ENCODE measurements around the gene MYLK2. TPM values are rescaled to one million over a fixed set of nuclear protein-coding genes. Genes with fewer than 3 reads are reported as not detected.
A peak's percentile ranks its signal among the peaks of the same experiment; 100 is the strongest.

The MYLK2 gene
- total RNA-seq, 1 donor from 2014 or later = 2.9 TPM

DNA sequence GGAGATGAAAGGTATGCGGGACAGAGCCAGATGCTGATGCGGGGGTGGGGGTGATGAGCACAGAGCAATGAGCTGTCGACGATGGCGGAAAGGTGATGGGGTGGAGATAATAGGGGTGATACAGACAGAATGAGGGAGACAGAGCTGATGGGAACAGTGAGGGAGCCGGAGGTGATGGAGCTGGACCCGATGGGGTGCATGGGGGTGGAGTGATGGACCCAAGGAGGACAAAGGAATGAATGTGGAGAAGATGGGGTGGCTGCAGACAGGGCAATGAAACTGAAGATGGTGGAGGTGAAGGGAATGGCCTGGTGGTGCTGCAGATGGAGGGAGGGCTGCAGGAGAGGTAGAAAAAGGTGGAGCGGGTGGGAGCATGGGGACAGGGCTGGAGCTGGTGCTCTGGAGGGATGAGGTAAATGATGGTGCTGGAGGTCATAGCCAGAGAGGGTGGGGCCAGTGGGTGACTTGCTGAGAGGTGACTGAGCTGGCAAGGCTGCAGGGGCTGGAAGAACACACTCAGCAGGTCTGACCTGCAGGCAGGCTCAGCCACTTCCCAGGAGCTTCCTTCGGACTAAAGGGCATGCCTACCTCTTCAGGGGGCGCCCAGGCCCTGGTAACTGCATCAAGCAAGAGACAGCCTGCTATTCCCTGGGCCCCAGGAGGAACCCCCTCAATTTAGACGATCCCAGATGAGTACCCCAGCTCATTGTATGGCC is 32.2 kb downstream of the MYLK2 start:
- peaks cover 15% of the 10 kb centered on the region for H3K27me3 Mint-ChIP-seq (ENCODE audit: low read depth)
- H3K4me3 Mint-ChIP-seq (ENCODE audit: unreplicated experiment) = no peak overlapping the region
- H3K36me3 Mint-ChIP-seq (ENCODE audit: low read depth) = no peaks in the 10 kb centered on the region
- no peaks in the 10 kb centered on the region for H3K9me3 Mint-ChIP-seq (ENCODE audit: low read depth)
- DNase-seq (ENCODE audit: low spot score) = peak; percentile 27
- no peak overlapping the region for H3K27ac Mint-ChIP-seq (ENCODE audit: unreplicated experiment)
- no peaks in the 10 kb centered on the region for H3K4me1 Mint-ChIP-seq (ENCODE audit: low read depth)
- TF ChIP-seq, protein P1, sequence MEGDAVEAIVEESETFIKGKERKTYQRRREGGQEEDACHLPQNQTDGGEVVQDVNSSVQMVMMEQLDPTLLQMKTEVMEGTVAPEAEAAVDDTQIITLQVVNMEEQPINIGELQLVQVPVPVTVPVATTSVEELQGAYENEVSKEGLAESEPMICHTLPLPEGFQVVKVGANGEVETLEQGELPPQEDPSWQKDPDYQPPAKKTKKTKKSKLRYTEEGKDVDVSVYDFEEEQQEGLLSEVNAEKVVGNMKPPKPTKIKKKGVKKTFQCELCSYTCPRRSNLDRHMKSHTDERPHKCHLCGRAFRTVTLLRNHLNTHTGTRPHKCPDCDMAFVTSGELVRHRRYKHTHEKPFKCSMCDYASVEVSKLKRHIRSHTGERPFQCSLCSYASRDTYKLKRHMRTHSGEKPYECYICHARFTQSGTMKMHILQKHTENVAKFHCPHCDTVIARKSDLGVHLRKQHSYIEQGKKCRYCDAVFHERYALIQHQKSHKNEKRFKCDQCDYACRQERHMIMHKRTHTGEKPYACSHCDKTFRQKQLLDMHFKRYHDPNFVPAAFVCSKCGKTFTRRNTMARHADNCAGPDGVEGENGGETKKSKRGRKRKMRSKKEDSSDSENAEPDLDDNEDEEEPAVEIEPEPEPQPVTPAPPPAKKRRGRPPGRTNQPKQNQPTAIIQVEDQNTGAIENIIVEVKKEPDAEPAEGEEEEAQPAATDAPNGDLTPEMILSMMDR (IDR thresholded peaks at IDR 0.05) = no peak

DNA sequence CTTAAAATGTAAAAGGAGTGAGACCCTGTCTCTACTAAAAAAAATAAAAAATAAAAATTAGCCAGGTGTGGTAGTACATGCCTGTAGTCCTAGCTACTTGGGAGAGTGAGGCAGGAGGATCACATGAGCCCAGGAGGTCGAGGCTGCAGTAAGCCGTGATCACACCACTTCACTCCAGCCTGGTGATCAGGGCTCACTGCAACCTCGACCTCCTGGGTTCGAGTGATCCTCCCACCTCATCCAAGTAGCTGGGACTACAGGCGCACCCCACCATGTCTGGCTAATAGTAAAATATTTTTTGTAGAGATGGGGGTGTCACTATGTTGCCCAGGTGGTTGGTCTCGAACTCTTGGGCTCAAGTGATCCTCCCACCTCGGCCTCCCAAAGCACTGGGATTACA is 34.3 kb downstream of the MYLK2 start:
- TF ChIP-seq, protein P1 (IDR thresholded peaks at IDR 0.05) = no peak
- Mint-ChIP-seq H3K9me3 (ENCODE audit: low read depth) (no peaks in the 10 kb centered on the region), H3K27ac (ENCODE audit: unreplicated experiment) (no peak overlapping the region), H3K27me3 (ENCODE audit: low read depth) (peaks cover 25% of the 10 kb centered on the region), H3K4me1 (ENCODE audit: low read depth) (no peaks in the 10 kb centered on the region), H3K36me3 (ENCODE audit: low read depth) (no peaks in the 10 kb centered on the region), H3K4me3 (ENCODE audit: unreplicated experiment) (no peak overlapping the region)
- peak; percentile 30 for DNase-seq (ENCODE audit: low spot score)

DNA sequence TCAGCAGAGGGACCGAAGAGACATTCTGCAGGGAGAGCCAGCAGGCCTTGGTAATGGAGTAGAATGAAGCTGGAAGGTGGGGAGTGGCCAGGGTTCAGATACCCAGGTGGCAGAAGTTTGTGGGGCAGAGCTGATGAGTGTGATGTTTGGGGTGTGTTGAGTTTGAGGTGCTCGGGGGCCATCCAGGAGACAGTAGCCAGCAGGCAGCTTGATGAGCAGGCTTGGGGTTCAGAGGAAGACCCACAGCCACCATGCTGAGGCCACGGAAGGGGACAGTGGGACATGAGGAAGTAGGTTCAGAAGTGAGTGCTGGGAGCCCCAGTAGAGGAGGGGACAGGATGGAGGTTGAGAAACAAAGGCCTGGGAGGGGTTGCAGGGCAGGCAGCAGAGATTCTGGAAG is 37.4 kb downstream of the MYLK2 start:
- H3K4me1 Mint-ChIP-seq (ENCODE audit: low read depth) = peaks cover 7% of the 10 kb centered on the region
- H3K9me3 Mint-ChIP-seq (ENCODE audit: low read depth) = no peaks in the 10 kb centered on the region
- no peak overlapping the region for H3K4me3 Mint-ChIP-seq (ENCODE audit: unreplicated experiment)
- H3K27me3 Mint-ChIP-seq (ENCODE audit: low read depth) = peaks cover 29% of the 10 kb centered on the region
- TF ChIP-seq, protein P1 (IDR thresholded peaks at IDR 0.05) = no peak
- DNase-seq (ENCODE audit: low spot score) = peak; percentile 41
- H3K36me3 Mint-ChIP-seq (ENCODE audit: low read depth) = no peaks in the 10 kb centered on the region
- H3K27ac Mint-ChIP-seq (ENCODE audit: unreplicated experiment) = no peak overlapping the region

DNA sequence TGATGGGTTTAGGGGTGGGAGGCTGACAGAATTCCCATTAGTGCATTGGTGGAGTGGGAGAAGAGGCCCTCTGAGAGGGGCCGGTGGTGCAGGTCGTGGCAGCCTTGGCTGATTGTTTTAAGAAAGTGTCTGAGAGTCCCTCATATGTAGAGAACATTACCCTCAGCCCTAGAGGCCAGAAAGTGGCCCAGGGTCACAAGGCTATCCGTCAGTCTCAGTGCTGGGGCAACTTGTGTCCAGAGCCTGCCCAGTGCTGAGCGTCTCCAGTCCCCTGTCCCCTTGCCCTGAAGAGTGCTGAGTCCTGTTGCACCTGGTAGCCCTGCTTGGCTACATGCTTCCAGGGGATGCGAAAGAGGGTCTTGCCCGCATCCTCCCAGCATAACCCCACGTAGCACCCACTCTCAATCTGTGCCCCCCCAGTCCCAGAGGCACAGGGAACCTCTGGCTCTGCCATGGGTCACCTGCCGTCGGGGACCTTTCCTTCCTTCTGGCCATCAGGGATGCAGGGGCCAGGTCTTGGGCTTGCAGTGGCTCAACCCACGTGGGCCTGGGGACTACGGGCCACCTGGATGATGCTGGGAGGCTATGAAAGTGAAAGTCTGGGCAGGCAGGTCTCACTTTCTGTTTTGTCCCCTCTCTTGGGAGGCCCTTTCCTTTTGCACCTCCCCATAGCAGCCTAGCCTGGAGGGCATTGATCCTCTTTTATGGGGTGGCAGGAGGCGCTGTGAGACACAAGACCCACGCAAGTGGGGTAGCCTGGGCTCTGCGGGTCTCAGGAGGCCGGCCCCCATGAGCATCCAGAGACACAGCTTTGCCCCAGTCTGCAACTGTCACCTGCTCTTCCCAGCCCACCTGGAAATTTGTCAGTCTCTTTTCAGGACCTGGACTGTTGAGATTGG is 39.0 kb downstream of the MYLK2 start:
- DNase-seq (ENCODE audit: low spot score) = peak; percentile 72
- TF ChIP-seq, protein P1 (IDR thresholded peaks at IDR 0.05) = no peak
- H3K4me1 Mint-ChIP-seq (ENCODE audit: low read depth) = peaks cover 12% of the 10 kb centered on the region

DNA sequence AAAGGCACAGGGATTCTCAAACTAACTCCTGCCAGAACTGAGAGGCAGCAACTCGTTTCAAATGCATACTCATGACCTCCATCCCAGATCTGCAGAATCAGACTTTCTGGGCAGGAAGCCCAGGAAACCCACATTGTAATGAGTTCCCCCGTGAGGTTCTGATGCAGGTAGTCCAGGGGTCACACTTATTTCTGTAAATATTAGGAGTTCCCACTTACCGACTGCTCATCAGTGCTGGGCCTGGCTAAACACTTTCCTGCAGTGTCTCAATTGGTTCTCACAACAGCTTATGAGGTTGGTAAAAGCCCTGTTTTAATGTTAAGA is 39.6 kb downstream of the MYLK2 start:
- peaks cover 31% of the 10 kb centered on the region for H3K27me3 Mint-ChIP-seq (ENCODE audit: low read depth)
- H3K4me3 Mint-ChIP-seq (ENCODE audit: unreplicated experiment) = no peak overlapping the region
- TF ChIP-seq, protein P1 (IDR thresholded peaks at IDR 0.05) = no peak
- no peaks in the 10 kb centered on the region for H3K9me3 Mint-ChIP-seq (ENCODE audit: low read depth)
- no peak overlapping the region for H3K27ac Mint-ChIP-seq (ENCODE audit: unreplicated experiment)
- peaks cover 12% of the 10 kb centered on the region for H3K4me1 Mint-ChIP-seq (ENCODE audit: low read depth)
- no peaks in the 10 kb centered on the region for H3K36me3 Mint-ChIP-seq (ENCODE audit: low read depth)
- no peak for DNase-seq (ENCODE audit: low spot score)

More for the DNA sequence above, 39.0 kb downstream of the MYLK2 start:
- H3K4me3 Mint-ChIP-seq (ENCODE audit: unreplicated experiment) = no peak overlapping the region
- no peak overlapping the region for H3K27ac Mint-ChIP-seq (ENCODE audit: unreplicated experiment)
- no peaks in the 10 kb centered on the region for H3K36me3 Mint-ChIP-seq (ENCODE audit: low read depth)
- H3K9me3 Mint-ChIP-seq (ENCODE audit: low read depth) = no peaks in the 10 kb centered on the region
- H3K27me3 Mint-ChIP-seq (ENCODE audit: low read depth) = peaks cover 31% of the 10 kb centered on the region

All from chondrocyte (in vitro differentiated cells).